HG02943 (cell line): ENCODE measurements around the gene MAN2A1.
A peak's percentile ranks its signal among the peaks of the same experiment; 100 is the strongest.
"Not testable (repeated sequence)": the region's sequence is repeated elsewhere in the genome, so short reads cannot be mapped to it uniquely, and the experiment has no call there.

Source experiments
- ATAC-seq: cut with Tn5 transposase; IDR thresholded peaks from one replicate; pipeline ENCODE4 v1.9.1; 2021; ENCODE audit warnings: mild to moderate bottlenecking, low read depth, moderate library complexity; ENCODE audit not compliant: unreplicated experiment

Gene MAN2A1

DNA sequence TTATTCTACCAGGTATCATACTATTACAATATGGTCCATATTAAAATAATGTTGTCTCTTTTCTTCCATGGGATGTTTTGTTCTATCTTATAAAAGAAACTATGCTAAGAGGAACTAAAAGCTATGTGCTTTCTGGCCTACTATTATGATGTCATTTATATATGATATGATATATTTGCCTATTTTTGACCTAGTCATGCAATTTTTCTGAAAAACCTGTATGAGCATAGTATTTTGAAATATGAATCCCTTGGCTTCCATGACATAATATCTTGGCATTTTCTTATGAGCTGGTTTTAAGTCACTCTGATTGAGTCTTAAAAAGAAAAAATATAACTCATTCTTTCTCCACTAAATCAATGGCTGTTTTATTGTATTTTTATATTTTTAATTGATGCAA, 60.7 kb downstream of the MAN2A1 start:
- no peak for ATAC-seq

GRCh38 chr5:109753279-109753678, 63.6 kb downstream of the MAN2A1 start:
- ATAC-seq = no peak

DNA sequence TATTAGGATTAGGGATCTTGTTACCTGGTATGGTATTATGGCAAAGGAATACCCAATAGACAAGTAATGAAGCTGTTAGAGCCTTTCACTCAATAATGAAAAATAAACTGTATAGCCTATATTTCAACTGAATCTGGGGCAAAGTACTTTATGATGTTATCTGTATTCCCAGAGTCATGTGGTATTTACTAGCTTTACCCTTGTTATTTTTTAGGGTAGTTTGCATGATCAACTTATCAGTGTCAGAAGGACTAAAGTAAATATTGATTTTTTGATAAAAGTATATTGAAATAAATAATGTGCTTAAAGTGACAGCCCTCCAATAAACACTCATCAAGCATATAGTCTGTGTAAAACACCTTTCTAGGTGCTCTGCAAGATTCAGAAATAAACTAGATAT, 64.6 kb downstream of the MAN2A1 start:
- no peak for ATAC-seq

GRCh38 chr5:109755761-109756160, 66.0 kb downstream of the MAN2A1 start:
- no peak for ATAC-seq

GRCh38 chr5:109756543-109757185, 66.9 kb downstream of the MAN2A1 start:
- ATAC-seq = no peak

DNA sequence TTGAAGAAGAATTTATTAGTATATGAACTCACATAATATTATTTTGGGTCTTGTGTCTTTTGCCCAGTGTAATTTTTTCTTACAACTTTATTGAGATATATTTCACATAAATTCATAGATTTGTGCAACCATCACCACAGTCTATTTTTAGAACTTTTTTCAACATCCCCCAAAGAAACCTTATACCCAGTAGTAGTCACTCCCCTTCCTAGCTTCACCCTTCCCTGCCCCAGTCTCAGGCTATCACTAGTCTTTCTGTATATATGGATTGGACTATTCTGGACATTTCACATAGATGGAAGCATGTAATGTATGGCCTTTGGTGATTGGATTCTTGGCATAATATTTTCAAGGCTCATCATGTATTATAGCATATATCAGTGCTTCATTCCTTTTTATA, 67.8 kb downstream of the MAN2A1 start:
- ATAC-seq = no peak

DNA sequence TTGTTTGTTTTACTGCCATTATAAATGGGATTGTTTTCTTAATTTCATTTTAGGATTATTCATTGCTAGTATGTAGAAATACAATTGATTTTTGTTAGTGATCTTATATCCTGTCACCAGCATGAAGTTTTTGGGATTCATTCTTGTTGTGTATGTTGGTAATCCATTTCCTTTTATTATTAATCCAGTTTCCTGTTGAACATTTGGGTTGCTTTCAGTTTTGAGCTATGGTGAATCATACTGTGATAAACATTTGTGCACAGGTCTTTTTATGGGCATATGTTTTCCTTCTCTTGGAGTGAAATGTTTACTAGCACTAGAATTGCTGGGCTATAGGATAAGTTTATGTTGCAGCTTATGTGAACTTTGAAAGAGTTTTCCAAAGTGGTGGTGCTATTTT, 69.6 kb downstream of the MAN2A1 start:
- no peak for ATAC-seq

DNA sequence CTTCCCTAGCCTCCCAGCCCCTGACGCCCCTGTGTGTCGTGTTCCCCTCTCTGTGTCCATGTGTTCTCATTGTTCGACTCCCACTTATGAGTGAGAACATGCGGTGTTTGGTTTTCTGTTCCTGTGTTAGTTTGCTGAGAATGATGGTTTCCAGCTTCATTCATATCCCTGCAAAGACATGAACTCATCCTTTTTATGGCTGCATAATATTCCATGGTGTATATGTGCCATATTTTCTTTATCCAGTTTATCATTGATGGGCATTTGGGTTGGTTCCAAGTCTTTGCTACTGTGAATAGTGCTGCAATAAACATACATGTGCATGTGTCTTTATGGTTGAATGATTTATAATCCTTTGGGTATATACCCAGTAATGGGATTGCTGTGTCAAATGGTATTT, 70.4 kb downstream of the MAN2A1 start:
- ATAC-seq = not testable (repeated sequence)

GRCh38 chr5:109762821-109763220, 73.1 kb downstream of the MAN2A1 start:
- no peak for ATAC-seq

- ATAC-seq = no peak
Observed at GRCh38 chr5:109767184-109767995, 77.7 kb downstream of the MAN2A1 start.

DNA sequence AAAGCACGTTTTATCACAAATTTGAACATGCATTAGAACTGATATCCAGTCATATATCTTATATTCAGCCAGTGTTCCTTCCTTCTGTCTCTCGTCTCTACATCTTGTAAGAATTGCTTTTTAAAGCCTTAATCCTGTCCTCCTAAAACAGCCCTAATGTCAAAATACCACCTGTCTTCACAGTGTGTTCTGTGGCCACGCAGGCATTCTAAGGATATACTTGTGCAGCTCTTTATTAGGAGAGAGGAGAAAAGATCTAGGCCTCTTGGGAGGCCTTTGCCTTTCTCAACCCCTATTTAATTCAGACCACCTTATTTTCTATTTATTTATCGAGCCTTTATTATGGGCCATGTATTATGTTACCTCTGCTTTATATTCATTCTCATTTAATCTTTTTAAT, 78.3 kb downstream of the MAN2A1 start:
- no peak for ATAC-seq

GRCh38 chr5:109769597-109770291, 80.0 kb downstream of the MAN2A1 start:
- ATAC-seq = no peak

DNA sequence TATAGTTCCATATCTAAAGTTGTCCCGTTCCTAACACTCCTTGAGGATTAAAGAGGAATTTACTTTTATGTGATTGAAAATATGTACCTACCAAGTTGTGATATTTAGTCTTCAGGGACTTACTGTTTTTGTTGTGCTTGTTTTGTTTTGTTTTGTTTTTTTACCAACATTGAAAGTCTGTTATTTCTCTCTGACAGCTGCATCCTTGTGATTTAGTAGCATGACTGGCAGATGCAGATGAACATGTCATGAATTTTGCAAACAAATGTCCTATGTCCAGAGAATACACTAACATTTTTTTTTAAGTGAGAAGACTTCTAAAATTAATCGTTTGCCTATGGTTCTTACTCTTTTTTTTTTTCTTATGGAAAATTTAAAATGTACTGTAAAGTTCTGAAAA, 85.4 kb downstream of the MAN2A1 start:
- no peak for ATAC-seq

GRCh38 chr5:109779036-109779735, 89.5 kb downstream of the MAN2A1 start:
- ATAC-seq = no peak

GRCh38 chr5:109784687-109785086, 95.0 kb downstream of the MAN2A1 start:
- no peak for ATAC-seq

DNA sequence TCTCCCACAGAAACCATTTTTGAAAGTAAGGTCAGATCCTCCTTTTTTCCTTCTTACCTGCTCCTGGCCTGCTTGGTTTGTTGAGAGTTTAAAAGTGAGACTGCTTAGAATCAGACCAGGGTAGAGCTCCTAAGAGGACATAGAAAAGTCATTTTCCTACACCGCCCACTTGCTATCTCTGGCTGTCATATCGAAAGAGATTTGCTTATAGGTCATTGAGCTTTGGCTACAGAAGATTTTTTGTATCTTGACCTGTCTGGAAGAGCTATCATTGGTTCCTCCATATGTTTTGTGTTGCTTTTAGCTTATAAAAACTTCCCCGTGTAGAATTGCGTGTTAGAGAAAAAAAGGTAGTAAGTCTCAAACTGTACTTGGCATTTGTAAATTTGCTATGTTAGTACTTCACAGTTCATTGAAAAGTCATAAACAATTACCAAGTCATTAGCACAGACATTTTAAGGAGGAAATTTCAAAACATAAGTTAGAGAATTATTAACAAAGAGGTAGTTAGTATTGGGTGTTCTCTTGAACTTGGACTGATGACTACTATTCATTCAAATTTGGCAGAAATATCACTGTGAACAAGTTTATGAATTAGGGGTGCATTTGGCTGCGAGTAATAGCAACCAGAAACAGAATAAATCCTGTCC, 96.6 kb downstream of the MAN2A1 start:
- no peak for ATAC-seq

GRCh38 chr5:109788596-109788995, 98.9 kb downstream of the MAN2A1 start:
- ATAC-seq = peak; percentile 96

GRCh38 chr5:109792613-109793012, 102.9 kb downstream of the MAN2A1 start:
- ATAC-seq = no peak

GRCh38 chr5:109803854-109804253, 114.1 kb downstream of the MAN2A1 start:
- peak; percentile 50 for ATAC-seq

DNA sequence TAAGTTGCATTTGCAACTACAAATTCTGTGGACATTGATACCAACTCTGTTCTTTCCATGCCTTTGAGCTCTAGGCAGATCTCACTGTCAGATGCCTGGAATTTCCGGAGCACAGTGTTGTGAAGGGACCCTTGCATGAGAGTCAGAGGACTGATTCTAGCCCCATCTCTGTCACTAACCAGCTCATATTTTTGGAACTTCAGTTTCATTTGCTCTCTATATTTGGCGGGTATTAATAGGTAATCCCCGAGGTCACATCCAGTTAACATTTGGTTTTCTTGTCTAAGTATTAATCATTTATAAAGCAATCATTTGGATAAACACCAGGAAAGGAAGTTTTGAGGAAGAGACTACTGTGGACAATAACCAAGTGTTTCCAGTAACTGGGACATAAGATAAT, 115.7 kb downstream of the MAN2A1 start:
- ATAC-seq = peak; percentile 50
